HUES64 (cell line): ENCODE results near the gene SLC9A9.

Source experiments
- H3K27ac ChIP-seq: 2 replicates; pipeline ENCODE4 v1.7.0; 2013; ENCODE audit warnings: low read depth, low read length, inconsistent platforms
- H3K27me3 ChIP-seq: 2 replicates; pipeline ENCODE4 v1.6.1; 2013; ENCODE audit warnings: mild to moderate bottlenecking, low read length; ENCODE audit not compliant: insufficient read depth
- H3K36me3 ChIP-seq: 2 replicates; pipeline ENCODE4 v1.6.1; 2013; ENCODE audit warnings: mild to moderate bottlenecking, low read length; ENCODE audit not compliant: insufficient read depth
- H3K4me1 ChIP-seq: 2 replicates; pipeline ENCODE4 v1.6.1; 2013; ENCODE audit warnings: mild to moderate bottlenecking, low read length, moderate library complexity; ENCODE audit not compliant: insufficient read depth
- H3K4me3 ChIP-seq: 2 replicates; pipeline ENCODE4 v1.5.1; 2013; ENCODE audit warnings: mild to moderate bottlenecking, low read length, moderate library complexity
- H3K9ac ChIP-seq: 2 replicates; pipeline ENCODE4 v1.6.1; 2013; ENCODE audit warnings: mild to moderate bottlenecking, low read depth, low read length
- H3K9me3 ChIP-seq: 2 replicates; pipeline ENCODE4 v1.6.1; 2013; ENCODE audit warnings: low read depth, low read length; ENCODE audit not compliant: insufficient read depth
- WGBS: fragments of 150-250, 120-280 bp; methylation state at CpG from one replicate; pipeline ENCODE4 v1.1.7; 2013; ENCODE audit warnings: missing lambda C conversion rate; 5-methylcytosine and 5-hydroxymethylcytosine counted together

Gene SLC9A9

DNA sequence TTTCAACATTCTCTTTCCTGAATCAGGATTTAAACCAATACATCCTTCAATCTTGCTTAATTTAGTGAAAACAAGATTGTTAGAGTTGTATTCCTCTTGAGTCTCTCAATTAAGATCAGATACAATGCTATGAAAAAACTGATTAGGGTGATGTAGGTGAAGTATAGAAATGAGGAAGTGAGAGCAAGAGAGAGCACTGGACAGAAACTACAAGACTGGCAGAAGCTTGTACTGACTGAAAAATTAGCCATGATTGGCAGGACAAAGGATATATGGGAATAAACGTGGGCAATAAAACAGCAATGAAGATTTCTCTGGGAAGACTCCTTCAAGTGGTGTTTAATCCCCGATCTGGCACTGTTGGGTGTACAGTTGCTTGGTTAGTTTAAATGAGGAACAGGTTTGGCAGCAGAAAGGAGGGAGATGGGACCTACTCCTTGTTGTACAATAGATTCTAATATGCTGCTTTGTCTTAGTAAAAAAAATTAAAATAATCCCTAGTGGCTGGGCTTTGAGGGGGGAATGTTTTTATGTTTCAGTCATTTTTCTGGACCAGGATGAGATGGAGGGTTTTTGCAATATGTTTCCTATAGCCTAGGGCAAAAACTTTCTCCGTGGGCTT lies 252.7 kb downstream of the SLC9A9 start:
- no peak overlapping the region for H3K27ac ChIP-seq
- H3K9me3 ChIP-seq, result no peaks in the 10 kb centered on the region
- H3K4me1 ChIP-seq, result peaks cover 26% of the 10 kb centered on the region
- no peaks in the 10 kb centered on the region for H3K36me3 ChIP-seq
- no peak overlapping the region for H3K9ac ChIP-seq
- WGBS, result 93% methylated on average over 3 of the region's 3 CpGs
- H3K27me3 ChIP-seq, result no peaks in the 10 kb centered on the region
- no peak overlapping the region for H3K4me3 ChIP-seq

GRCh38 chr3:143594206-143594605 lies 254.1 kb downstream of the SLC9A9 start:
- Histone ChIP-seq H3K9ac (no peak overlapping the region), H3K4me1 (peaks cover 22% of the 10 kb centered on the region), H3K36me3 (no peaks in the 10 kb centered on the region), H3K27ac (no peak overlapping the region), H3K27me3 (no peaks in the 10 kb centered on the region), H3K4me3 (no peak overlapping the region), H3K9me3 (no peaks in the 10 kb centered on the region)
- WGBS, result 92% methylated on average over 3 of the region's 3 CpGs

- 78% methylated on average over 3 of the region's 3 CpGs for WGBS
- H3K4me1 ChIP-seq, result no peaks in the 10 kb centered on the region
Observed at GRCh38 chr3:143590660-143591059, 257.6 kb downstream of the SLC9A9 start.

DNA sequence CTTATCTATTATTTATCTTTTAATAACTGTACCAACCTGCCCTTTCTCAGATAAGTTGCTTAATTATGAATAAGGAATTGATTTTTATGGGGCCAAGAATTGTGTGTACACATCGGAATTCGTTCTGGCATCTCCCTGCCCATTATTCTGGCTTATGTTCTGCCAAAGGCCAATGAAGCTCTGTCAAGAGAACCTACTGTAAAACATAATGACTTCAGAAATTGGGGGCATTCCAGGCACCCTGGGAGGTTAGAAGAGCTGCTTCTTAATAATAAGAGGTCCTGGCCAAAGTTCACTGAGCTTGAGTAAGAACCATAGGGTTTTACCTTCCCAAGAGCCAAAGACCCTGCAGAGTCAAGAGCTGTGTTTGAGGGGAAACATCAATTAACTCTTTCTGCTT lies 261.7 kb downstream of the SLC9A9 start:
- Histone ChIP-seq H3K9ac (no peak overlapping the region), H3K9me3 (no peaks in the 10 kb centered on the region), H3K27me3 (no peaks in the 10 kb centered on the region), H3K4me1 (no peaks in the 10 kb centered on the region), H3K36me3 (no peaks in the 10 kb centered on the region), H3K27ac (no peak overlapping the region), H3K4me3 (no peak overlapping the region)
- WGBS, result 92% methylated on average over 2 of the region's 2 CpGs

More at GRCh38 chr3:143590660-143591059, 257.6 kb downstream of the SLC9A9 start:
- Histone ChIP-seq H3K4me3 (no peak overlapping the region), H3K27ac (no peak overlapping the region), H3K36me3 (no peaks in the 10 kb centered on the region), H3K9me3 (no peaks in the 10 kb centered on the region), H3K9ac (no peak overlapping the region), H3K27me3 (no peaks in the 10 kb centered on the region)

DNA sequence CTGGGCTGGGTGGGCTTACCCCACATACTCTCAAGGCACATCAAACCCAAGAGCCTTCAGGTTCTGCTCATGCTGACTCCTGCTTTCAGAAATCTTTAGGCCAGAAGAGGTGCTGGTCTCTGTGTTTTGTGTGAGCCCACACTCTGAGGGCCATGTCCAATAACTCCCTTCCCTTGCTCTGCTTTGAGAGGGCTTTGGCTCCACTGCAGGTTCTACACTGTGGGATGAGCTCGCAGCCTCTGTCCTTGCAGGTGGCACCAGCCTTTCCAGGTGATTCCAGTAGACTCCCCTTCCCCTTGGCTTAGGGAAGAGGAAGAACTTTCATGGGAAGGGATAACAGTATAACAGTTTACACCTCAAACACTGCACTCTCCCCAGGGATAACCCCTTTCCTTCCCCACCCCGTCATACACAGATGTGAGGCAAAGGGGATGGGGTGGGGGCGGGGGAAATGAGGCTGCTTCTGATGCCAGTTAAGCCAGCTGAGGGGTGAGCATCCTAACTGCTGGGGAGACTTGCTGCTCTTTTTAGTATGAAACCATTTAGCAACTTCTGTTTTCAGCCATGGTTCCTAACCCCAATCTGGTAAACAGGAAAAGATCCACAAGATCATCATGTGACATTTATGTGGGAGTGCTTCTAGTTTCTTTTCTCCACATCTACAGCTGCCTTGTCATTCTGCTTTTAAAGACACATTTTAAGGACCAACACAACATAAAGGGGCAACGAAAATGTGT lies 262.4 kb downstream of the SLC9A9 start:
- no peak overlapping the region for H3K27ac ChIP-seq
- H3K27me3 ChIP-seq, result no peaks in the 10 kb centered on the region
- no peaks in the 10 kb centered on the region for H3K36me3 ChIP-seq
- H3K9ac ChIP-seq, result no peak overlapping the region
- H3K4me3 ChIP-seq, result no peak overlapping the region
- no peaks in the 10 kb centered on the region for H3K9me3 ChIP-seq
- 93% methylated on average over 4 of the region's 4 CpGs for WGBS
- H3K4me1 ChIP-seq, result no peaks in the 10 kb centered on the region

DNA sequence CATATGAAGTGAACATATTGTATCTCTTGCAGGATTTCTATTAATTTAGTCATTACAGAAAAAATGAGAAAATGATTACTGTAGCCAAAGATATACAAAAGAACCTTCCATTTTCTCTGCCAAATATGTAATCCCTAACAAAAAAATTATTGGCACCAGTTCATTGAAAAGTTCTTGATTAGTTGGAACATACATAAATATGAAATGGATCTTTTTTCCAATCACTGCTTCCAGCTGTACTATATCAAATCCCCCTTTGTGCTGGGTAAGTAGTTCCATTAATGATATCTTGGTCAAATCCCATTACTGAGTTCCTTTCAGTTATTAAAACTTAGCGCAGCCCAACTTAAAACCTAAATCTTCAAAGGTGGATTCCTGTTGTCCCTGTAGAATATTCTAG lies 263.8 kb downstream of the SLC9A9 start:
- Histone ChIP-seq H3K4me1 (peaks cover 7% of the 10 kb centered on the region; the same call in 1 of the 2 replicates), H3K27me3 (no peaks in the 10 kb centered on the region), H3K9ac (no peak overlapping the region), H3K36me3 (no peaks in the 10 kb centered on the region), H3K9me3 (no peaks in the 10 kb centered on the region), H3K4me3 (no peak overlapping the region), H3K27ac (no peak overlapping the region)
- WGBS, result 100% methylated on average over 1 of the region's 1 CpG

GRCh38 chr3:143581972-143582722 lies 266.1 kb downstream of the SLC9A9 start:
- Histone ChIP-seq H3K27me3 (no peaks in the 10 kb centered on the region), H3K9me3 (no peaks in the 10 kb centered on the region), H3K4me3 (no peak overlapping the region), H3K36me3 (no peaks in the 10 kb centered on the region), H3K27ac (no peak overlapping the region), H3K4me1 (peaks cover 7% of the 10 kb centered on the region; the same call in 1 of the 2 replicates), H3K9ac (no peak overlapping the region)
- WGBS, result 93% methylated on average over 4 of the region's 6 CpGs

DNA sequence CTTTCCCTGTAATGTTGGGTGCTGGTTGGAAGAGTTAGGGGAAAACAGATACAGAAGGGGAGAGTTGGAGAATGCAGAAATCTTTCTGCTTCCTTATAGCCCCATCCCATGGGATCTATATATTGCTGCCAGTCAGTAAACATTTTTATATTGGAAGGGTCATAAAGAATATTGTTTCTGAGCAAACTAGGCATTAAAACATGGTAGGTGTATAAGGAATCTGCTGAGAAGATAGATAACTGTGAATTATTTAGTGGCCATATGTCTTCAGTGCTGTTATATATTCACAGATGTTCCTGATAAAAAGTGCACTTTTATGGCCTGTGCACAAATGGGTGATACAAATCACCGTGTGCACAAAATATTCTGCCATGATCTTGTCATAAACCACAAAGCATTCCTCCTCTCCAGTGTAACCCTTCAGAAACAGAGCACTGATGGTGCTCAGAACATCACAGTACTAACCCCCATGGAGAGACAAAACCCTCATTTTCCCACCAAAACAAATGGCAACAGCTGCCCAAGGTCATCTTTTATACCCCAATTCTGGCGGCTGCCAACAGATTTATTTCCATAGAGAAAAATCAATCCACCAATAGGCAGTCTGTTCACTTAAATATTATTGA lies 269.3 kb downstream of the SLC9A9 start:
- 98% methylated on average over 2 of the region's 2 CpGs for WGBS
- no peaks in the 10 kb centered on the region for H3K36me3 ChIP-seq
- H3K27me3 ChIP-seq, result no peaks in the 10 kb centered on the region
- no peak overlapping the region for H3K4me3 ChIP-seq
- no peak overlapping the region for H3K9ac ChIP-seq
- H3K27ac ChIP-seq, result no peak overlapping the region
- H3K9me3 ChIP-seq, result no peaks in the 10 kb centered on the region
- H3K4me1 ChIP-seq, result peaks cover 10% of the 10 kb centered on the region; the same call in 1 of the 2 replicates

DNA sequence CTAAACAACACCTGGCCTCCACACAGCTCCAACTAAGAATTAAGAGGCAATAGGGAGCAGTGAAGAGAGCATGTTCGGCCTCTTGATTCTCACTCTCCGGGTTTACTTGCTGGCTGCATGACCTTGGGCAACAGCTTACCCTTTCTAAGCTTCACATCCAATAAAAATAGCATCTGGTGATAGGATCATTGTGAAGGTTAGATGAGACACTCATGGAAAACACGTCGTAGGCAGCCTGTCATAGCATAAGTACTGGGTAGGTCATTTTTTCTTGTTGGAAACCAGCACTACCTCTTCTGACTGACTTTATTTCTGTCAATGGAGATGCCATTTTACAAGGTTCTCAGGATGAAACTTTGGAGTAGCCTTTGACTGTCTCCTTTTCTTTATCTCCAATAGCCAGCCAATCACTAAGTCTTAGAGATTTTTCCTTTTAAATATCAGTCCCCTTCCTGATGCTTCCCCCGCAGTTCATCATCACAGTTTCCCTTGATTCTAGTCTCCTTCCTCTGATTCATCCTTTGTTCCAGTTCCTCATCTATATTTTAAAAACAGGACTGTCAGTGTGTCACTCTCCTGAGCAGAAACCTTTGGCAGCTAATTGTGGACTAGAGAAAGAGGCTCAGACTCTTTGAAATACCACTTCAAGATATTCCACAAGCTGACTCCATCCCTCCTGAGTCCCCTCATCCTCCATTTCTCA lies 271.5 kb downstream of the SLC9A9 start:
- Histone ChIP-seq H3K4me1 (peaks cover 10% of the 10 kb centered on the region; the same call in 1 of the 2 replicates), H3K36me3 (no peaks in the 10 kb centered on the region), H3K9me3 (no peaks in the 10 kb centered on the region), H3K27ac (no peak overlapping the region), H3K27me3 (no peaks in the 10 kb centered on the region), H3K4me3 (no peak overlapping the region), H3K9ac (no peak overlapping the region)
- 95% methylated on average over 5 of the region's 5 CpGs for WGBS

DNA sequence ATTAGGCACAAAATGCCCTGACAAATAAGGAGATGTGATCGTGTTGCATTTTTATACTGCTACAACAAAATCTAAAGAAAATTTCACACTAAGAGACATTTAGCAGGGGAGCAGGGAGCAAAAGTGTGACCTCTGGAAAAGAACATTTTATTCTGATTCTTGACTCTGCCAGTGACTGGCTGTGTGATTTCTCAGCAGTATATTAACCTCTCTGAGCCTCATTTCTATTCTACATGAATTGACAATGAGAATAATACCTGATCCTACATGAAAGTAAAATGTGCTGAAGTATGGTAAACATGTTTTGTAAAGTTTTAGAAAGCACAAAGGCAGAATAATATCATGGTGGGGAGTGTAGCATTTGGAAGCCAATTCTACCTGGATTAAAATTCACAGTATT lies 273.3 kb downstream of the SLC9A9 start:
- Histone ChIP-seq H3K36me3 (no peaks in the 10 kb centered on the region), H3K4me3 (no peak overlapping the region), H3K4me1 (peaks cover 6% of the 10 kb centered on the region; the same call in 1 of the 2 replicates), H3K9me3 (no peaks in the 10 kb centered on the region), H3K27me3 (no peaks in the 10 kb centered on the region), H3K9ac (no peak overlapping the region), H3K27ac (no peak overlapping the region)
- 100% methylated on average over 1 of the region's 1 CpG for WGBS
